ENCODE measurements around the gene MED8.

DNA sequence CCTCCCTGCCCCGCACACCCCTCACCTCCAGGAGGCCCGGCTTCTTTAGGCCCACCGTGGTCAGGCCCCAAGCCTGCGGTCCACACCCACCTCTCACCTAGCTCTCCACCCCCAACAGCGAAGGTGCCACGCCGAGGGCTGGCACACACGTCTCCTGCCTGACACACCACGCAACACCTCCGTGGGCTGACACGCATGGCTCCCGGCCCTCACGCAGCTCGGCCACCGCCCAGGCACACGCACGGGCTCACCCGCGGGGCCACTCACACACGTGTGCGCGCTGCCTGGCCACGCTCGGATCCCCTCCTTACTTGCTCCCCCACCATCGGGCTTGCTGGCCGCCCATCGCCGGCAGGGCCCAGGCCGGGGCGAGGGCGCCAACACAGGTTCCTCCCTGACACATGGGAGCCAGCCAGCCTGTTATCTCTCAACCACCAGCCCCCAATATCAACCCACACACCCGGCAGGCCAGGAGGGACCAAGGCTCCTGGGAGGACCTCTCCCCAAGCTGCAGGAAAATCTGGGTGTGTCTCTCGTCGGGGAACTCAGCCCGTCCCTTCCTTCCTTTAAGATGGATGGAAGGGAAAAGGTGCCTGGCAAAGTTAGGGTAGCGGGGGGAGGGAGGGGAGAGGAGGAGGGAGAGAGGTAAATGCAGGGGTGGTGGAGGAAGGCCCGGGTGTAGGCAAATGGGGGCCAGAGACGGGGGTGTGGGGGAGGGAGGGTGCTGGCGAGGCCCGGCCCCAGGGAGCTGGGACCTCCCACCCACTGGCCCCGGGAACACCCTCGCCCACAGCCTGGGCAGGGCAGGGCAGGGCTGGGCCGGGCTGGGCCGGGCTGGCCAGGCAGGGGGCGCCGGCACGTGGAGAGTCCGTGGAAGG, 22.3 kb downstream of the MED8 start:
- TF ChIP-seq, protein P1, sequence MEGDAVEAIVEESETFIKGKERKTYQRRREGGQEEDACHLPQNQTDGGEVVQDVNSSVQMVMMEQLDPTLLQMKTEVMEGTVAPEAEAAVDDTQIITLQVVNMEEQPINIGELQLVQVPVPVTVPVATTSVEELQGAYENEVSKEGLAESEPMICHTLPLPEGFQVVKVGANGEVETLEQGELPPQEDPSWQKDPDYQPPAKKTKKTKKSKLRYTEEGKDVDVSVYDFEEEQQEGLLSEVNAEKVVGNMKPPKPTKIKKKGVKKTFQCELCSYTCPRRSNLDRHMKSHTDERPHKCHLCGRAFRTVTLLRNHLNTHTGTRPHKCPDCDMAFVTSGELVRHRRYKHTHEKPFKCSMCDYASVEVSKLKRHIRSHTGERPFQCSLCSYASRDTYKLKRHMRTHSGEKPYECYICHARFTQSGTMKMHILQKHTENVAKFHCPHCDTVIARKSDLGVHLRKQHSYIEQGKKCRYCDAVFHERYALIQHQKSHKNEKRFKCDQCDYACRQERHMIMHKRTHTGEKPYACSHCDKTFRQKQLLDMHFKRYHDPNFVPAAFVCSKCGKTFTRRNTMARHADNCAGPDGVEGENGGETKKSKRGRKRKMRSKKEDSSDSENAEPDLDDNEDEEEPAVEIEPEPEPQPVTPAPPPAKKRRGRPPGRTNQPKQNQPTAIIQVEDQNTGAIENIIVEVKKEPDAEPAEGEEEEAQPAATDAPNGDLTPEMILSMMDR (IDR thresholded peaks at IDR 0.05; ENCODE audit: control extremely low read depth in 1 of 3, insufficient read depth in 1 of 3, low read depth in 1 of 3, low read length in 3 of 3): no peak
- TF ChIP-seq BRCA1 (IDR thresholded peaks at IDR 0.05; ENCODE audit: low read depth, low read length) (no peak), POLR2AphosphoS5 (IDR thresholded peaks at IDR 0.05; ENCODE audit: low read depth, low read length) (no peak), ZNF274 (IDR thresholded peaks at IDR 0.05; ENCODE audit: borderline replicate concordance, extremely low read depth, low read length) (no peak)
- TF ChIP-seq, protein P2, sequence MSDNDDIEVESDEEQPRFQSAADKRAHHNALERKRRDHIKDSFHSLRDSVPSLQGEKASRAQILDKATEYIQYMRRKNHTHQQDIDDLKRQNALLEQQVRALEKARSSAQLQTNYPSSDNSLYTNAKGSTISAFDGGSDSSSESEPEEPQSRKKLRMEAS (IDR thresholded peaks at IDR 0.05): no peak; the same call in 1 of the 2 replicates

Data from H1 (cell line).